SK-N-SH (cell line): ENCODE results near the gene AHR. TPM values are rescaled to one million over a fixed set of nuclear protein-coding genes. Genes with fewer than 3 reads are reported as not detected.

ENCODE experiments used
- CTCF ChIA-PET: fragments of 300-600, 350-600 bp; formaldehyde crosslinking; extraction: SDS; loops from one replicate; lab custom pipeline; 2021; lab: Yijun Ruan, JAX
- POLR2A ChIA-PET: fragments of 350-600 bp; sonication (Branson Sonifier 250); formaldehyde crosslinking; extraction: SDS; loops from one replicate; lab custom pipeline; 2020; ENCODE audit warnings: antibody characterized with exemption, inconsistent platforms; lab: Yijun Ruan, JAX
- DNase-seq: peaks from one replicate; pipeline ENCODE4 v3.0.0; 2012
- H2AFZ ChIP-seq: fragments of 200-600 bp; sonication (generic); 2 replicates; pipeline ENCODE4 v1.8.1; 2016; ENCODE audit warnings: antibody characterized with exemption, mild to moderate bottlenecking, low read depth
- H3F3A ChIP-seq: fragments of 200-600 bp; sonication (generic); replicated peaks from 2 replicates; pipeline ENCODE3; 2016; ENCODE audit warnings: antibody characterized with exemption, mild to moderate bottlenecking; ENCODE audit not compliant: insufficient read depth
- H3K27ac ChIP-seq, 2 experiments: fragments of 200-500 bp in 1 of 2; fragments of 200-600 bp in 1 of 2; sonication (Bioruptor generic) in 1 of 2; sonication (generic), shearing (Covaris generic) in 1 of 2; 2 replicates each; pipeline versions ENCODE4 v1.5.1 to v1.6.1; 2014 to 2016; ENCODE audit warnings: low read depth in 2 of 2, inconsistent platforms in 1 of 2, low read length in 1 of 2, mild to moderate bottlenecking in 1 of 2, mixed read lengths in 1 of 2
- H3K27me3 ChIP-seq: fragments of 200-600 bp; sonication (generic), shearing (Covaris generic); 2 replicates; pipeline ENCODE4 v1.6.1; 2016; ENCODE audit warnings: mixed run types; ENCODE audit not compliant: insufficient read depth
- H3K36me3 ChIP-seq, 2 experiments: fragments of 200-500 bp in 1 of 2; fragments of 200-600 bp in 1 of 2; sonication (Bioruptor generic) in 1 of 2; sonication (generic) in 1 of 2; replicated peaks in 1 of 2; 2 replicates each; pipeline versions ENCODE3 to v1.5.1; 2014 to 2016; ENCODE audit warnings: low read length in 1 of 2, mild to moderate bottlenecking in 1 of 2; ENCODE audit not compliant: insufficient read depth in 2 of 2, control insufficient read depth in 1 of 2
- H3K4me1 ChIP-seq, 2 experiments: fragments of 200-500 bp in 1 of 2; fragments of 200-600 bp in 1 of 2; sonication (Bioruptor generic) in 1 of 2; sonication (generic), shearing (Covaris generic) in 1 of 2; 2 replicates each; pipeline versions ENCODE4 v1.5.1 to v1.6.1; 2014 to 2016; ENCODE audit warnings: low read depth in 1 of 2, low read length in 1 of 2, mixed run types in 1 of 2; ENCODE audit not compliant: insufficient read depth in 2 of 2, control insufficient read depth in 1 of 2
- H3K4me2 ChIP-seq: fragments of 200-600 bp; sonication (generic), shearing (Covaris generic); 2 replicates; pipeline ENCODE4 v1.6.1; 2017; ENCODE audit warnings: mixed run types
- H3K4me3 ChIP-seq, 2 experiments: fragments of 200-500 bp in 1 of 2; fragments of 200-600 bp in 1 of 2; sonication (Bioruptor generic) in 1 of 2; sonication (generic), shearing (Covaris generic) in 1 of 2; 2 replicates each; pipeline versions ENCODE4 v1.5.1 to v1.8.1; 2014 to 2016; ENCODE audit warnings: low read depth in 2 of 2, inconsistent platforms in 1 of 2, low read length in 1 of 2, mild to moderate bottlenecking in 1 of 2, mixed read lengths in 1 of 2, moderate library complexity in 1 of 2
- H3K79me2 ChIP-seq: fragments of 200-600 bp; sonication (generic); 2 replicates; pipeline ENCODE4 v1.8.1; 2017; ENCODE audit warnings: mild to moderate bottlenecking; ENCODE audit not compliant: insufficient read depth
- H3K9ac ChIP-seq: fragments of 200-600 bp; sonication (generic); 2 replicates; pipeline ENCODE4 v1.6.1; 2017; ENCODE audit warnings: mixed run types
- H3K9me2 ChIP-seq: fragments of 200-600 bp; sonication (generic); 2 replicates; pipeline ENCODE4 v1.6.1; 2017; ENCODE audit warnings: mixed run types
- H3K9me3 ChIP-seq: fragments of 200-600 bp; sonication (generic); 2 replicates; pipeline ENCODE4 v1.6.1; 2017; ENCODE audit warnings: mixed run types, mild to moderate bottlenecking, moderate library complexity
- H4K20me1 ChIP-seq: fragments of 200-600 bp; sonication (generic); 2 replicates; pipeline ENCODE4 v1.6.1; 2017; ENCODE audit warnings: mild to moderate bottlenecking, mixed run types; ENCODE audit not compliant: insufficient read depth
- ELF1 ChIP-seq: IDR thresholded peaks from 2 replicates; pipeline ENCODE4 v1.4.0; 2012
- EZH2phosphoT487 ChIP-seq: fragments of 200-600 bp; sonication (generic); IDR thresholded peaks from 2 replicates; pipeline ENCODE4 v1.6.1; 2017; ENCODE audit warnings: low read depth, mixed run types, mild to moderate bottlenecking, antibody characterized with exemption, moderate library complexity, borderline replicate concordance
- FOSL2 ChIP-seq: IDR thresholded peaks from 2 replicates; pipeline ENCODE4 v1.4.0; 2012; ENCODE audit warnings: low read depth, mild to moderate bottlenecking, moderate library complexity, borderline replicate concordance
- GABPA ChIP-seq: IDR thresholded peaks from 2 replicates; pipeline ENCODE4 v1.4.0; 2012; ENCODE audit warnings: low read depth, mild to moderate bottlenecking
- GATA2 ChIP-seq: sonication (generic); formaldehyde crosslinking; IDR thresholded peaks from 2 replicates; pipeline ENCODE4 v1.5.0; 2020; ENCODE audit warnings: mild to moderate bottlenecking, missing genetic modification reagents
- JUND ChIP-seq: IDR thresholded peaks from 2 replicates; pipeline ENCODE4 v1.4.0; 2012
- NRF1 ChIP-seq: IDR thresholded peaks from 2 replicates; pipeline ENCODE4 v1.6.1; 2012; ENCODE audit warnings: low read depth, mild to moderate bottlenecking, low read length
- POLR2AphosphoS5 ChIP-seq: IDR thresholded peaks from 2 replicates; pipeline ENCODE4 v1.6.1; 2012; ENCODE audit warnings: low read depth, low read length
- RAD21 ChIP-seq: IDR thresholded peaks from 2 replicates; pipeline ENCODE4 v1.6.1; 2012; ENCODE audit warnings: mild to moderate bottlenecking, low read length
- RXRA ChIP-seq: IDR thresholded peaks from 2 replicates; pipeline ENCODE4 v1.4.0; 2012; ENCODE audit warnings: low read depth, mild to moderate bottlenecking, borderline replicate concordance
- SMC3 ChIP-seq: IDR thresholded peaks from 2 replicates; pipeline ENCODE4 v1.6.1; 2012; ENCODE audit warnings: low read depth, low read length, improper control_type of control experiment
- TCF12 ChIP-seq: IDR thresholded peaks from 2 replicates; pipeline ENCODE4 v1.4.0; 2012
- TEAD4 ChIP-seq: IDR thresholded peaks from 2 replicates; pipeline ENCODE4 v1.4.0; 2012; ENCODE audit warnings: mild to moderate bottlenecking, borderline replicate concordance; ENCODE audit not compliant: insufficient read depth
- YY1 ChIP-seq: IDR thresholded peaks from 2 replicates; pipeline ENCODE4 v1.4.0; 2012; ENCODE audit warnings: low read depth, mild to moderate bottlenecking
- WGBS: methylation state at CpG from one replicate; pipeline ENCODE4 v1.1.6; 2017; ENCODE audit warnings: low lambda C conversion rate; 5-methylcytosine and 5-hydroxymethylcytosine counted together
- polyA plus RNA-seq, 3 experiments: library from polyadenylated mRNA; depleted of rRNA; stranded (reverse); fragments of >200 nt; gene quantifications; 2 replicates each; pipeline ENCODE4 v1.2.3, GENCODE V29; 2012
- TF ChIP-seq, protein P1 (sequence below): IDR thresholded peaks from 2 replicates; pipeline ENCODE4; 2012
- TF ChIP-seq, protein P2 (sequence below): IDR thresholded peaks from 2 replicates; pipeline ENCODE4 v1.4.0; 2012; ENCODE audit warnings: low read depth
- TF ChIP-seq, protein P3 (sequence below): fragments of 150-350 bp; IDR thresholded peaks from 2 replicates; pipeline ENCODE4 v1.6.1; 2016; ENCODE audit warnings: mild to moderate bottlenecking, low read depth, low read length
- TF ChIP-seq, protein P4 (sequence below): IDR thresholded peaks from 2 replicates; pipeline ENCODE4 v1.4.0; 2012; ENCODE audit warnings: low read depth, borderline replicate concordance
- TF ChIP-seq, protein P5 (sequence below): fragments of 150-350 bp; IDR thresholded peaks from 2 replicates; pipeline ENCODE4 v1.6.1; 2017; ENCODE audit warnings: antibody characterized with exemption, low read length, low read depth, borderline replicate concordance
- TF ChIP-seq, protein P6 (sequence below): fragments of 200-600 bp; sonication (generic); IDR thresholded peaks from 2 replicates; pipeline ENCODE4 v1.6.1; 2017; ENCODE audit warnings: antibody characterized with exemption, mild to moderate bottlenecking, moderate library complexity

AHR gene
- polyA plus RNA-seq, 1 of the 3 experiments (the other 2 are of a cell fraction), result not detected

DNA sequence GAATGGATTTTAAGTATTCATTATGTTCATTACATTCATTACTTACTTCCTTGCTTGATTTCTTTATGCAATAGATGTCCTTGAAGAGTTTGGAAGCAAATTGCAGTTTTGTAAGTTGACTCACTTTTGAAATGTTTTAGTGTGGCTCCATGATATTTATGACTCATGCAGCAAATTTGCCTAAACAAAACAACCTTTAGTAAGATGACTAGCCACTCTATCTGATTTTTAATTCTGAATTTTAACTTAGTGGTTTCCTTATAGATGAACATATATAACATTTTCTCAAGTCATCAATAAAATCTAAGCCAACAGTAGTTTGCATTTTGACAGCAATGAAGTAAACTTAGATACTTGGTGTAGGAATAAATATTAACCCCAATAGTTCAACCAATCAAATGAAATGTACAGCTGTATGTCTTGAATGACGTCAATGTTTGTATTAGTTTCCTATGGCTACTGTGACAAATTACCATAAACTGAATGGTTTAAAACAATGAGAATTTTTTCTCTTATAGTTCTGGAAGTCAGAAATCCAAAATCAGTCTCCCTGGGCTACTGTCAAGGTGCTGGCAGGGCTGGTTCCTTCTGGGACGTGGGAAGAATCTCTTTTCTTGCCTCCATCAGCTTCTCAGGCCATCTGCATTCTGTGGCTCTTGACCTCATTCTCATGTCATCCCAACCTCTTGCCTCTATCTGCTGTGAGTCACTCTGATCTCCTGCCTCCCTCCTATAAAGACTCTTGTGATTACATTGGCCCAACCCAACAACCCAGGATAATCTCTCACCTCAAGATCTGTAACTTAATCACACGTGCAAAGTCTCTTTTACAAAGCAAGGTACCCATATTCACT is 73.4 kb downstream of the AHR start (continued):
- TF ChIP-seq, protein P1, sequence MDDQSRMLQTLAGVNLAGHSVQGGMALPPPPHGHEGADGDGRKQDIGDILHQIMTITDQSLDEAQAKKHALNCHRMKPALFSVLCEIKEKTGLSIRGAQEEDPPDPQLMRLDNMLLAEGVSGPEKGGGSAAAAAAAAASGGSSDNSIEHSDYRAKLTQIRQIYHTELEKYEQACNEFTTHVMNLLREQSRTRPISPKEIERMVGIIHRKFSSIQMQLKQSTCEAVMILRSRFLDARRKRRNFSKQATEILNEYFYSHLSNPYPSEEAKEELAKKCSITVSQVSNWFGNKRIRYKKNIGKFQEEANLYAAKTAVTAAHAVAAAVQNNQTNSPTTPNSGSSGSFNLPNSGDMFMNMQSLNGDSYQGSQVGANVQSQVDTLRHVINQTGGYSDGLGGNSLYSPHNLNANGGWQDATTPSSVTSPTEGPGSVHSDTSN, result peak; percentile 43
- TF ChIP-seq GATA2 (CRISPR knock-in tag) (no peak), EZH2phosphoT487 (no peak), JUND (peak; percentile 99), FOSL2 (peak; percentile 99), RXRA (peak; percentile 72; the same call in 1 of the 2 replicates), POLR2AphosphoS5 (no peak), RAD21 (no peak)
- TF ChIP-seq, protein P2, sequence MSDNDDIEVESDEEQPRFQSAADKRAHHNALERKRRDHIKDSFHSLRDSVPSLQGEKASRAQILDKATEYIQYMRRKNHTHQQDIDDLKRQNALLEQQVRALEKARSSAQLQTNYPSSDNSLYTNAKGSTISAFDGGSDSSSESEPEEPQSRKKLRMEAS, result peak; percentile 65

DNA sequence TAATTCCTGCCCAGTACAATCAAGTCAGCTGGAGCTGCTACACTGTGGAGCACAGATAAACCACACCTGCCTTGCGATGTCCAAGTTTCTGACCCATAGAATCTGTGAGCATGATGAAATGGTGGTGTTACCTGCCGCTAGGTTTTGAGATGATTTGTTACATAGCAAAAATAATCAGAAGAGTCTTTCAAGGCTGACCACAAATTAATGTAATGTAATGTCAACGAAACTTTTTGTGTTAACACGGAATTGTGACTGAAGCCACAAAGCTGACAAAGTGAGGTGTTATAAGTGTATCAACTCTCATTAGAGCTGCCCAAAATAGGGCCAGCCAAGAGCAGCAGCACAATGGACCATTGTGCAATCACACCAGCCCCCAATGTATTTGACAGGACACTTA is 75.7 kb downstream of the AHR start:
- Histone ChIP-seq H3K79me2 (no peaks in the 10 kb centered on the region), H3K27ac (no peak overlapping the region), H3F3A (peaks cover 18% of the 10 kb centered on the region), H3K4me3 (no peak overlapping the region), H3K4me1 (peaks cover 0 to 23% of the 10 kb centered on the region in 2 experiments; a peak in 3 of 4 replicates), H2AFZ (no peak overlapping the region), H3K4me2 (no peak overlapping the region), H3K27me3 (peaks cover under 1% of the 10 kb centered on the region; the same call in 1 of the 2 replicates), H3K9me3 (no peaks in the 10 kb centered on the region), H3K36me3 (no peaks in the 10 kb centered on the region), H3K9me2 (no peaks in the 10 kb centered on the region), H4K20me1 (no peaks in the 10 kb centered on the region), H3K9ac (no peak overlapping the region)
- TF ChIP-seq NRF1 (no peak), SMC3 (no peak), JUND (no peak), GABPA (no peak), ELF1 (no peak), TCF12 (no peak), GATA2 (CRISPR knock-in tag) (no peak), EZH2phosphoT487 (no peak), TEAD4 (no peak), RAD21 (no peak), YY1 (no peak)
- TF ChIP-seq, protein P2, result no peak
- TF ChIP-seq, protein P3, sequence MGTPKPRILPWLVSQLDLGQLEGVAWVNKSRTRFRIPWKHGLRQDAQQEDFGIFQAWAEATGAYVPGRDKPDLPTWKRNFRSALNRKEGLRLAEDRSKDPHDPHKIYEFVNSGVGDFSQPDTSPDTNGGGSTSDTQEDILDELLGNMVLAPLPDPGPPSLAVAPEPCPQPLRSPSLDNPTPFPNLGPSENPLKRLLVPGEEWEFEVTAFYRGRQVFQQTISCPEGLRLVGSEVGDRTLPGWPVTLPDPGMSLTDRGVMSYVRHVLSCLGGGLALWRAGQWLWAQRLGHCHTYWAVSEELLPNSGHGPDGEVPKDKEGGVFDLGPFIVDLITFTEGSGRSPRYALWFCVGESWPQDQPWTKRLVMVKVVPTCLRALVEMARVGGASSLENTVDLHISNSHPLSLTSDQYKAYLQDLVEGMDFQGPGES, result no peak
- TF ChIP-seq, protein P4, sequence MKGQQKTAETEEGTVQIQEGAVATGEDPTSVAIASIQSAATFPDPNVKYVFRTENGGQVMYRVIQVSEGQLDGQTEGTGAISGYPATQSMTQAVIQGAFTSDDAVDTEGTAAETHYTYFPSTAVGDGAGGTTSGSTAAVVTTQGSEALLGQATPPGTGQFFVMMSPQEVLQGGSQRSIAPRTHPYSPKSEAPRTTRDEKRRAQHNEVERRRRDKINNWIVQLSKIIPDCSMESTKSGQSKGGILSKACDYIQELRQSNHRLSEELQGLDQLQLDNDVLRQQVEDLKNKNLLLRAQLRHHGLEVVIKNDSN, result no peak
- TF ChIP-seq, protein P1, result no peak
- TF ChIP-seq, protein P5, sequence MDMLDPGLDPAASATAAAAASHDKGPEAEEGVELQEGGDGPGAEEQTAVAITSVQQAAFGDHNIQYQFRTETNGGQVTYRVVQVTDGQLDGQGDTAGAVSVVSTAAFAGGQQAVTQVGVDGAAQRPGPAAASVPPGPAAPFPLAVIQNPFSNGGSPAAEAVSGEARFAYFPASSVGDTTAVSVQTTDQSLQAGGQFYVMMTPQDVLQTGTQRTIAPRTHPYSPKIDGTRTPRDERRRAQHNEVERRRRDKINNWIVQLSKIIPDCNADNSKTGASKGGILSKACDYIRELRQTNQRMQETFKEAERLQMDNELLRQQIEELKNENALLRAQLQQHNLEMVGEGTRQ, result no peak
- TF ChIP-seq, protein P6, sequence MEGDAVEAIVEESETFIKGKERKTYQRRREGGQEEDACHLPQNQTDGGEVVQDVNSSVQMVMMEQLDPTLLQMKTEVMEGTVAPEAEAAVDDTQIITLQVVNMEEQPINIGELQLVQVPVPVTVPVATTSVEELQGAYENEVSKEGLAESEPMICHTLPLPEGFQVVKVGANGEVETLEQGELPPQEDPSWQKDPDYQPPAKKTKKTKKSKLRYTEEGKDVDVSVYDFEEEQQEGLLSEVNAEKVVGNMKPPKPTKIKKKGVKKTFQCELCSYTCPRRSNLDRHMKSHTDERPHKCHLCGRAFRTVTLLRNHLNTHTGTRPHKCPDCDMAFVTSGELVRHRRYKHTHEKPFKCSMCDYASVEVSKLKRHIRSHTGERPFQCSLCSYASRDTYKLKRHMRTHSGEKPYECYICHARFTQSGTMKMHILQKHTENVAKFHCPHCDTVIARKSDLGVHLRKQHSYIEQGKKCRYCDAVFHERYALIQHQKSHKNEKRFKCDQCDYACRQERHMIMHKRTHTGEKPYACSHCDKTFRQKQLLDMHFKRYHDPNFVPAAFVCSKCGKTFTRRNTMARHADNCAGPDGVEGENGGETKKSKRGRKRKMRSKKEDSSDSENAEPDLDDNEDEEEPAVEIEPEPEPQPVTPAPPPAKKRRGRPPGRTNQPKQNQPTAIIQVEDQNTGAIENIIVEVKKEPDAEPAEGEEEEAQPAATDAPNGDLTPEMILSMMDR, result no peak
- ChIA-PET CTCF (no interaction called here), POLR2A (no interaction called here)
- DNase-seq, result no peak
- 46% methylated on average over 4 of the region's 4 CpGs for WGBS
